HL-60 (cell line): ENCODE results near the gene SLC25A44.

ENCODE experiments used
- CTCF ChIP-seq: IDR thresholded peaks from one replicate; pipeline ENCODE4 v1.5.1; 2011; ENCODE audit warnings: low read length, control low read depth, inconsistent platforms; ENCODE audit not compliant: insufficient read depth
- GABPA ChIP-seq: IDR thresholded peaks from 2 replicates; pipeline ENCODE4 v1.6.1; 2012; ENCODE audit warnings: low read depth
- POLR2AphosphoS5 ChIP-seq: IDR thresholded peaks from 2 replicates; pipeline ENCODE4 v1.6.1; 2012; ENCODE audit warnings: low read depth
- SPI1 ChIP-seq: IDR thresholded peaks from 2 replicates; pipeline ENCODE4 v1.6.1; 2012; ENCODE audit warnings: low read depth, mild to moderate bottlenecking, borderline replicate concordance

- TF ChIP-seq SPI1 (no peak), CTCF (no peak), GABPA (no peak), POLR2AphosphoS5 (no peak)
Observed at GRCh38 chr1:156241926-156242325, 48.0 kb downstream of the SLC25A44 start, which contains the start of gene BGLAP.
